Astrocyte of the spinal cord (primary cell): ENCODE measurements around the gene SHC4.
A peak's percentile ranks its signal among the peaks of the same experiment; 100 is the strongest.

Experiments used
- DNase-seq: peaks from one replicate; pipeline ENCODE4 v3.0.0; 2011; ENCODE audit warnings: low read depth, low spot score
- H3K4me3 ChIP-seq: 2 replicates; pipeline ENCODE4 v1.5.1; 2011; ENCODE audit warnings: low read depth, mild to moderate bottlenecking, low read length, moderate library complexity
- CTCF ChIP-seq: IDR thresholded peaks from 2 replicates; pipeline ENCODE4 v1.5.1; 2012; ENCODE audit warnings: low read depth, mild to moderate bottlenecking, low read length, inconsistent platforms
- in situ Hi-C: cut with HindIII; loops from 2 replicates; pipeline ENCODE4 v1.10.0; 2017; ENCODE audit warnings: low sequenced_read_pairs

SHC4 gene

GRCh38 chr15:48983300-48983699 lies 19.6 kb upstream of the SHC4 start:
- DNase-seq = no peak
- TF ChIP-seq CTCF = no peak
- in situ Hi-C loops = no loop called here
- H3K4me3 ChIP-seq = no peak overlapping the region

GRCh38 chr15:48981941-48982340 lies 18.2 kb upstream of the SHC4 start:
- DNase-seq = no peak
- in situ Hi-C loops = no loop called here
- no peak for TF ChIP-seq CTCF
- no peak overlapping the region for H3K4me3 ChIP-seq

- in situ Hi-C loops = no loop called here
- no peak overlapping the region for H3K4me3 ChIP-seq
- no peak for DNase-seq
- no peak for TF ChIP-seq CTCF
These were observed 14.9 kb upstream of the SHC4 start for GRCh38 chr15:48978638-48979037.

GRCh38 chr15:48976444-48977088 lies 12.8 kb upstream of the SHC4 start:
- H3K4me3 ChIP-seq = no peak overlapping the region
- in situ Hi-C loops = no loop called here
- DNase-seq = no peak
- TF ChIP-seq CTCF = no peak

GRCh38 chr15:48975472-48976419 lies 12.0 kb upstream of the SHC4 start:
- in situ Hi-C loops = no loop called here

GRCh38 chr15:48974882-48975281 lies 11.2 kb upstream of the SHC4 start:
- TF ChIP-seq CTCF = peak; percentile 11
- in situ Hi-C loops = no loop called here
- H3K4me3 ChIP-seq = no peak overlapping the region
- DNase-seq = no peak

More at GRCh38 chr15:48975472-48976419, 12.0 kb upstream of the SHC4 start:
- peak overlapping the region; percentile 39 for H3K4me3 ChIP-seq
- peak; percentile 77 for DNase-seq
- peak; percentile 74 for TF ChIP-seq CTCF
